Cardiac muscle cell (in vitro differentiated cells and primary cell): ENCODE measurements around the gene PRKAR1B. TPM values are rescaled to one million over a fixed set of nuclear protein-coding genes. Genes with fewer than 3 reads are reported as not detected.
"Not testable (repeated sequence)": the region's sequence is repeated elsewhere in the genome, so short reads cannot be mapped to it uniquely, and the experiment has no call there.

ENCODE experiments used
- DNase-seq, 2 donors: peaks; one replicate each; pipeline versions ENCODE4 v3.0.0 to v3.0.0-alpha.2; 2010 to 2017; ENCODE audit warnings: low read depth in 1 of 2, low spot score in 1 of 2
- H3K27ac ChIP-seq: fragments of 200-600 bp; sonication (generic); 2 replicates; pipeline ENCODE4 v1.5.1; 2016
- H3K27me3 ChIP-seq: fragments of 200-600 bp; sonication (generic); 2 replicates; pipeline ENCODE4 v1.6.0; 2016; ENCODE audit warnings: control low read depth
- H3K36me3 ChIP-seq: fragments of 200-600 bp; sonication (generic); 2 replicates; pipeline ENCODE4 v1.5.1; 2016; ENCODE audit warnings: control low read depth
- H3K4me1 ChIP-seq: fragments of 200-600 bp; sonication (generic); 2 replicates; pipeline ENCODE4 v1.8.1; 2017; ENCODE audit warnings: low read depth, mild to moderate bottlenecking, mixed run types
- H3K4me3 ChIP-seq: fragments of 200-600 bp; sonication (generic); 2 replicates; pipeline ENCODE4 v1.5.1; 2016; ENCODE audit warnings: mild to moderate bottlenecking
- H3K9me3 ChIP-seq: fragments of 200-600 bp; sonication (generic); 2 replicates; pipeline ENCODE4 v1.5.1; 2017; ENCODE audit warnings: low read depth, mild to moderate bottlenecking, control low read depth
- polyA plus RNA-seq: library from polyadenylated mRNA; unstranded; fragments of >200 nt; fragmentation: Nextera tagmentation; extraction: Ambion mirVana; gene quantifications from 2 replicates; pipeline ENCODE4 v1.2.1, GENCODE V29; 2016
- total RNA-seq: library from RNA; depleted of rRNA; stranded (reverse); fragments of >200 nt; gene quantifications from 2 replicates; pipeline ENCODE4 v1.2.3, GENCODE V29; 2016
- TF ChIP-seq, protein P1 (sequence below): IDR thresholded peaks from 2 replicates; pipeline ENCODE4 v1.5.1; 2012; ENCODE audit warnings: low read depth, mild to moderate bottlenecking, low read length

The PRKAR1B gene
- total and polyA plus RNA-seq, 2 experiments from 2014 or later: 32.8 to 40.2 TPM

- peak overlapping the region; percentile 86 for H3K27ac ChIP-seq
- no peaks in the 10 kb centered on the region for H3K9me3 ChIP-seq
- no peaks in the 10 kb centered on the region for H3K27me3 ChIP-seq
- H3K4me1 ChIP-seq: peaks cover 17% of the 10 kb centered on the region
- DNase-seq: no peak
- no peaks in the 10 kb centered on the region for H3K36me3 ChIP-seq
- no peak overlapping the region for H3K4me3 ChIP-seq
- TF ChIP-seq, protein P1, sequence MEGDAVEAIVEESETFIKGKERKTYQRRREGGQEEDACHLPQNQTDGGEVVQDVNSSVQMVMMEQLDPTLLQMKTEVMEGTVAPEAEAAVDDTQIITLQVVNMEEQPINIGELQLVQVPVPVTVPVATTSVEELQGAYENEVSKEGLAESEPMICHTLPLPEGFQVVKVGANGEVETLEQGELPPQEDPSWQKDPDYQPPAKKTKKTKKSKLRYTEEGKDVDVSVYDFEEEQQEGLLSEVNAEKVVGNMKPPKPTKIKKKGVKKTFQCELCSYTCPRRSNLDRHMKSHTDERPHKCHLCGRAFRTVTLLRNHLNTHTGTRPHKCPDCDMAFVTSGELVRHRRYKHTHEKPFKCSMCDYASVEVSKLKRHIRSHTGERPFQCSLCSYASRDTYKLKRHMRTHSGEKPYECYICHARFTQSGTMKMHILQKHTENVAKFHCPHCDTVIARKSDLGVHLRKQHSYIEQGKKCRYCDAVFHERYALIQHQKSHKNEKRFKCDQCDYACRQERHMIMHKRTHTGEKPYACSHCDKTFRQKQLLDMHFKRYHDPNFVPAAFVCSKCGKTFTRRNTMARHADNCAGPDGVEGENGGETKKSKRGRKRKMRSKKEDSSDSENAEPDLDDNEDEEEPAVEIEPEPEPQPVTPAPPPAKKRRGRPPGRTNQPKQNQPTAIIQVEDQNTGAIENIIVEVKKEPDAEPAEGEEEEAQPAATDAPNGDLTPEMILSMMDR: no peak
These were observed 19.3 kb upstream of the PRKAR1B start for GRCh38 chr7:746155-747061.

GRCh38 chr7:745431-746154 is 18.5 kb upstream of the PRKAR1B start:
- TF ChIP-seq, protein P1: no peak
- peak overlapping the region; percentile 86 for H3K27ac ChIP-seq
- H3K36me3 ChIP-seq: no peaks in the 10 kb centered on the region
- DNase-seq: peak in 1 of 2 donors; percentile 69
- H3K4me3 ChIP-seq: no peak overlapping the region
- H3K27me3 ChIP-seq: no peaks in the 10 kb centered on the region
- H3K4me1 ChIP-seq: peaks cover 17% of the 10 kb centered on the region
- H3K9me3 ChIP-seq: no peaks in the 10 kb centered on the region

DNA sequence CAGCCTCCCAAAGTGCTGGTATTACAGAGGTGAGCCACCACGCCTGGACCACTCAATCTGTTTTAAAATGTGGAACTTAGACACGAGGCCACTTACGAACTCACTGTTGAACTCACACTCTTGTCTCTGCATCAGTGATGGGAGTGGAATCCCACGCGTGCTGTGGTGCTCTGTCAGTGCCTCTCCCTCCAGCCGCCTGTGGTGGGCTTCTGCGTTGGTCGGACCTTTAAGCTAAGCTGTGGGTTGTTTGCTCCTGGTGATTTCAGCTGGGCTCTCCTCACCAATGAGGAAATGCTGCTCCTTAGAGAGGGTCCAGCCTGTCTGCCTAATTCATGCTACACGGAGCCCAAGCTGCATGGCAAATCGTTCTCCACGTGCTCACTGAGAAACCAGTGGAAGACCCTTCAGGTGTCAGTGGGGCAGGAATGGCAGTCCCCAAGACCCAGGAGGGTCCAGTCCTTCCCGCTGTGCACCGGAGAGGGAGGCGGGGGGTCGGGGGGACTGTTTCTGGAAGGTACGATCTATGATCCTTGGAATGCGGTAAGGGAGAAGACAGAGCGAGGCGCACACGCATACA is 17.9 kb upstream of the PRKAR1B start:
- Histone ChIP-seq H3K9me3 (no peaks in the 10 kb centered on the region), H3K4me3 (no peak overlapping the region), H3K4me1 (peaks cover 17% of the 10 kb centered on the region), H3K36me3 (no peaks in the 10 kb centered on the region), H3K27me3 (no peaks in the 10 kb centered on the region), H3K27ac (no peak overlapping the region)
- no peak for DNase-seq
- TF ChIP-seq, protein P1: no peak

DNA sequence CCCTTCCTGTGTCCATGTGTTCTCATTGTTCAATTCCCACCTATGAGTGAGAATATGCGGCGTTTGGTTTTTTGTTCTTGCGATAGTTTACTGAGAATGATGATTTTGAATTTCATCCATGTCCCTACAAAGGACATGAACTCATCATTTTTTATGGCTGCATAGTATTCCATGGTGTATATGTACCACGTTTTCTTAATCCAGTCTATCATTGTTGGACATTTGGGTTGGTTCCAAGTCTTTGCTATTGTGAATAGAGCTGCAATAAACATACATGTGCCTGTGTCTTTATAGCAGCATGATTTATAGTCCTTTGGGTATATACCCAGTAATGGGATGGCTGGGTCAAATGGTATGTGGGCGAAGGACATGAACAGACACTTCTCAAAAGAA is 17.0 kb upstream of the PRKAR1B start:
- not testable (repeated sequence) for H3K27ac ChIP-seq, H3K9me3 ChIP-seq, H3K36me3 ChIP-seq, H3K27me3 ChIP-seq, DNase-seq, H3K4me3 ChIP-seq
- H3K4me1 ChIP-seq: peaks cover 17% of the 10 kb centered on the region

GRCh38 chr7:743341-744127 is 16.5 kb upstream of the PRKAR1B start:
- H3K9me3 ChIP-seq, H3K4me3 ChIP-seq, DNase-seq, H3K27me3 ChIP-seq, H3K36me3 ChIP-seq, H3K27ac ChIP-seq: not testable (repeated sequence)
- peaks cover 13% of the 10 kb centered on the region for H3K4me1 ChIP-seq

GRCh38 chr7:742791-743190 is 15.7 kb upstream of the PRKAR1B start:
- DNase-seq: no peak
- H3K9me3 ChIP-seq: no peaks in the 10 kb centered on the region
- no peak overlapping the region for H3K4me3 ChIP-seq
- H3K27ac ChIP-seq: no peak overlapping the region
- peaks cover 16% of the 10 kb centered on the region for H3K4me1 ChIP-seq
- TF ChIP-seq, protein P1: no peak
- H3K36me3 ChIP-seq: no peaks in the 10 kb centered on the region
- no peaks in the 10 kb centered on the region for H3K27me3 ChIP-seq
